ENCODE results near the gene TMEM30A.

TMEM30A gene

GRCh38 chr6:75284632-75285282 lies at the start of gene TMEM30A:
TSS of gene TMEM30A (minus strand) at chr6:75284792. CDS start at chr6:75284638, 154 bp downstream.
- DNase-seq (ENCODE audit: low spot score) = peak; percentile 97

- no peak for DNase-seq (ENCODE audit: low spot score)
These were observed 49.1 kb upstream of the TMEM30A start for GRCh38 chr6:75333676-75334200.

- DNase-seq (ENCODE audit: low spot score) = no peak
These were observed 46.6 kb upstream of the TMEM30A start for GRCh38 chr6:75331151-75331550.

GRCh38 chr6:75329703-75330102 lies 45.1 kb upstream of the TMEM30A start:
- no peak for DNase-seq (ENCODE audit: low spot score)

GRCh38 chr6:75327807-75328206 lies 43.2 kb upstream of the TMEM30A start:
- no peak for DNase-seq (ENCODE audit: low spot score)

GRCh38 chr6:75326557-75327258 lies 42.1 kb upstream of the TMEM30A start:
- DNase-seq (ENCODE audit: low spot score) = no peak

GRCh38 chr6:75318900-75319299 lies 34.3 kb upstream of the TMEM30A start:
- no peak for DNase-seq (ENCODE audit: low spot score)

- no peak for DNase-seq (ENCODE audit: low spot score)
These were observed 33.1 kb upstream of the TMEM30A start for GRCh38 chr6:75317503-75318206.

GRCh38 chr6:75315978-75316377 lies 31.4 kb upstream of the TMEM30A start:
- no peak for DNase-seq (ENCODE audit: low spot score)

GRCh38 chr6:75308250-75308988 lies 23.8 kb upstream of the TMEM30A start:
- no peak for DNase-seq (ENCODE audit: low spot score)

GRCh38 chr6:75307364-75308004 lies 22.9 kb upstream of the TMEM30A start:
- DNase-seq (ENCODE audit: low spot score) = no peak

- no peak for DNase-seq (ENCODE audit: low spot score)
These were observed 21.5 kb upstream of the TMEM30A start for GRCh38 chr6:75306064-75306463.

- no peak for DNase-seq (ENCODE audit: low spot score)
These were observed 21.0 kb upstream of the TMEM30A start for GRCh38 chr6:75305573-75305972.

- no peak for DNase-seq (ENCODE audit: low spot score)
These were observed 17.7 kb upstream of the TMEM30A start for GRCh38 chr6:75302280-75302679.

- no peak for DNase-seq (ENCODE audit: low spot score)
These were observed 16.9 kb upstream of the TMEM30A start for GRCh38 chr6:75301537-75301936.

- DNase-seq (ENCODE audit: low spot score) = no peak
These were observed 16.5 kb upstream of the TMEM30A start for GRCh38 chr6:75301088-75301487.

- DNase-seq (ENCODE audit: low spot score) = no peak
These were observed 15.9 kb upstream of the TMEM30A start for GRCh38 chr6:75300531-75300855.

GRCh38 chr6:75299801-75300530 lies 15.4 kb upstream of the TMEM30A start:
- no peak for DNase-seq (ENCODE audit: low spot score)

- no peak for DNase-seq (ENCODE audit: low spot score)
These were observed 12.5 kb upstream of the TMEM30A start for GRCh38 chr6:75296811-75297779.

GRCh38 chr6:75292555-75292954 lies 8.0 kb upstream of the TMEM30A start:
- no peak for DNase-seq (ENCODE audit: low spot score)
